AG08396 (cell line): ENCODE data around the gene CES4A.
A peak's percentile ranks its signal among the peaks of the same experiment; 100 is the strongest.
"Not testable (repeated sequence)": the region's sequence is repeated elsewhere in the genome, so short reads cannot be mapped to it uniquely, and the experiment has no call there.

Experiments used
- DNase-seq: peaks from one replicate; pipeline ENCODE4 v3.0.0; 2012; ENCODE audit warnings: low spot score, mixed read lengths

Gene CES4A

DNA sequence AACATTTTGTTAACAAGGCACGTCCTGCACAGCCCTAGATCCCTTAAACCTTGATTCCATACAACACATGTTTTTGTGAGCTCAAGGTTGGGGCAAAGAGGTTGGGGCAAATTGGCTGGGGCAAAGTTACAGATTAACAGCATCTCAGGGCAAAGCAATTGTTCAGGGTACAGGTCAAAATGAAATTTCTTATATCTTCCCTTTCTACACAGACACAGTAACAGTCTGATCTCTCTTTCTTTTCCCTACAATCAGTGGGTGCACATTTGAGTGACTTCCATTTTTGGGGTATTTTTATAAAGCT, 32.3 kb upstream of the CES4A start:
- not testable (repeated sequence) for DNase-seq

DNA sequence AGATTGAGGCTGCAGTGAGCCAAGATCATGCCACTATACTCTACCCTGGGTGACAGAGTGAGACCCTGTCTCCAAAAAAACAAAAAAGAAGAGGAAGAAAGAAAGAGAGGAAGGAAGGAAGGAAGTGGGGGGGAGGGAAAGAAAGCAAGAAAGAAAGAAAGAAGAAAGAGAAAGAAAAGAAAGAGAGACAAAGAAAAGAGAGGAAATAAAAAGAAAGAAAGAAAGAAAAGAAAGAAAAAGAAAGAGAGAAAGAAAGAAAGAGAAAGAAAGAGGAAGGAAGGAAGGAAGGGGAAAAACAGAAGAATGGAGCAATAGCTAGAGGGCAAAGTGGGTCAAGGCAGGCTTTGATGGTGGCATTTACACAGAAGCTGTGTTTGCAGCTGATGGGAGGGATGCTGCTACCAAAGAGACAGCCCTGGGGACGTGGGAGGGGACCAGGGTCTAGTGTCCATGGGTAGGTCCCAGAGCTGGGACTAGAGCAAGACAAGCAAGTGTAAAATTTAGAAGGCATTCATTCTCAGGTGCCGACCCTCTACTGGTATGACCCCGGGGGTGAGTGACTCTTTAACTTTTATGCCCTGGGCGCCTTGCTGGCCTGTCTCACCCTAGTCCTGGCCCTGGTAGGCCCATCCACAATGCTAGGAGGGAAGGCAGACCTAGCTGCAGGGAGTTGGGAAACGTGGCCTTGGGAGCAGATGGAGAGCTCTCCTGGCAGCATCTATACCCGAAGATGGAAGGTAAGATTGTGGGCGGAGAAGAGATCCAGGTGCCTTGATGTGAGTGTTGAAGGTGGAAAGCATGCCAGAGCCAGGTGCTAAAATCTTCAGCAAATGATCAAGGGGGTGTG, 29.3 kb upstream of the CES4A start:
- DNase-seq, result no peak

DNA sequence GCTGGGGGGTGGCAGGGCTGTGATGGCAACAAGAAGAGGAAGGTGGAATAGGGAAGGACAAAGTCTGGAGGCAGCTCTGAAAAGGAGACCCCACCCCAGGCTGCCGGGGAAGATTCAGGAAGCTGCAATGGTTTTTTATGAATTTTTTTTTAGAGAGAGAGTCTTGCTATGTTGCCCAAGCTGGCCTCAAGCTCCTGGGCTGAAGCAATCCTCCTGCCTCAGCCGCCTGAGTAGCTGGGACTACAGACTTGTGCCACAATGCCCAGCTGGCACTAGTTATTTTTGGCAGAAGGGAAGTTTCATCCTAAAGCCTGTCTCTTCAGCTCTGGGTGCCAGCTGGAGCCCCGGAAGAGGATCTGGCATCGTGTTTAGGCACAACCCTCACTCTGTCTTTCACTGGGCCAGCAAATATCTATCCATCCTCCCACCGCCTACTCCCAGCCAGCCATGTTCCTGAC, 28.7 kb upstream of the CES4A start:
- no peak for DNase-seq

DNA sequence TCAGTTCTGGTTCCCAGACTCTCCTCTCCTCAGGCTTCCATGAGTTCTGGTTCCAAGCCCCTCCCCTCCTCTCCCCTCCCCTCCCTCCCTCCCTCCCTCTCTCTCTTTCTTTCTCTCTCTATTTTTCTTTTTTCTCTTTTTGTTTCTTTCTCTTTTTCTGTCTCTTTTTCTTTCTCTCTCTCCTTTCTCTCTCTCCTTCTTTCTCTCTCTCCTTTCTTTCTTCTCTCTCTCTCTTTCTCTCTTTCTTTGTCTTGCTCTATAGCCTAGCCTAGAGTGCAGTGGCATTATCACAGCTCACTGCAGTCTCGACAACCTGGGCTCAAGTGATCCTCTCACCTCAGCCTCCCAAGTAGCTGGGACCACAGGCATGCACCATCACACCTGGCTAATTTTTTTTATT, 28.1 kb upstream of the CES4A start:
- no peak for DNase-seq

DNA sequence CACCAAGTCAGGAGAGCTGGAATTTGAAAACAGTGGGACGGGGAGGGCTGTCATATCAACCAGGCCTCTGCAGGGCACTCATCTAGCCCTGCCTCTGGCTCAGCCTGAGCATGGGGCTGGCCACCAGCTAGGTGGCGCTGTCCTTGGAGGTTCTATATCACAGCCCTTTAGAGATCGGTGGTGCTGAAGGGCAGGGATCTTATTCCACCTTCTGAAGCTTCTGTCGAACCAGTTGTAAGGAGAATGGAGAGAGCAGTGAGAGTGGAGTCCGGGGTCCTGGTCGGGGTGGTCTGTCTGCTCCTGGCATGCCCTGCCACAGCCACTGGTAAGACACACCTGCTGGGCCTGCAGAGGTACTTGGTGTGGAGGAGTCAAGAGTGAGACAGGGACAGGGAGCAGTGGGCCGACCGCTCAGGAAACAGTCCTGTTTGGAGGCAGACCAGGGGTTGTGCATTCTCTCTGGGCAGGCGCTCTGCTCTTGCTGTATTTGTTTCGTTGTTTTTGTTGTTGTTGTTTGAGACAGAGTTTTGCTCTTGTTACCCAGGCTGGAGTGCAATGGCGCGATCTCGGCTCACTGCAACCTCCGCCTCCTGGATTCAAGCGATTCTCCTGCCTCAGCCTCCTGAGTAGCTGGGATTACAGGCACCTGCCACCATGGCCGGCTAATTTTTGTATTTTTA, 27.2 kb upstream of the CES4A start, which contains the start of gene CES3:
CES3 (plus strand) TSS at position 202 of the 680 bp plus-strand sequence; CDS start at position 244, 42 bp downstream.
- peak; percentile 77 for DNase-seq

DNA sequence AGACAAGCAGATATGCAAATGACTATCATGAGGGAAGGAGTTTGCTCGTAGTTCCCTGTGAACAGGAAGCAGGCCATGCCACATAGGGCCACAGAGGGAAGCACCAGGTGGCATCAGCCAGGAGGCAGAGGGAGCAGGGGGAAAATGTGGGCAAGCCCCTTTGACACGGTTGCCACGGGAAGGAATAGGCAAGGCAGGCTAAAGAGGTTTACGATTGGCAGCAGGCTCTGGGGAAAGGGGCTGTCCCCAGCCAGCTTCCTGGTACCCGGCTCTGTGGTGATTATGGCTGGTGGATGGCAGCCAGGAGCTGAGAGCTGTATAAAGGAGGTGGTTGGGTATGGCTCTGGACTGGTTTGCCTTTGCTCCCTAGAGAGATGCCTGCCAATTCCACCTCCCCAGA, 26.5 kb upstream of the CES4A start:
- DNase-seq, result no peak

DNA sequence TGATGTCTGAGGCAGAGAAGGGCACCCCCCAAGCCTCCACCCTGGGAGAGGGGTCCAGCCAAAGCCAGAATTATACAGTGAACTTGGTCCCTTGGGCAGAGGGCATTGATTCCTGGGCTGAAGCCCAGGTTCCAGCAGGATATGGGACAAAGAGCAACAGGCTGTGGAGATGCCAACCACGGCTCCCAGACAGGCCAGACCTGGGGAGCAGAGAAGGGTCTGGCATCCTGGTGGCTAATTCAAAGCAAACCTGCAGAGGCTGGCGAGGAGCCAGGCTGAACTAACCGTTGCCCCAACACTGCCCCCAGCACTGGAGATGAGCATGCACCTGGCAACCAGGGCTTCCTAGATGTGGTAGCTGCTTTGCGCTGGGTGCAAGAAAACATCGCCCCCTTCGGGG, 24.3 kb upstream of the CES4A start:
- DNase-seq, result no peak

DNA sequence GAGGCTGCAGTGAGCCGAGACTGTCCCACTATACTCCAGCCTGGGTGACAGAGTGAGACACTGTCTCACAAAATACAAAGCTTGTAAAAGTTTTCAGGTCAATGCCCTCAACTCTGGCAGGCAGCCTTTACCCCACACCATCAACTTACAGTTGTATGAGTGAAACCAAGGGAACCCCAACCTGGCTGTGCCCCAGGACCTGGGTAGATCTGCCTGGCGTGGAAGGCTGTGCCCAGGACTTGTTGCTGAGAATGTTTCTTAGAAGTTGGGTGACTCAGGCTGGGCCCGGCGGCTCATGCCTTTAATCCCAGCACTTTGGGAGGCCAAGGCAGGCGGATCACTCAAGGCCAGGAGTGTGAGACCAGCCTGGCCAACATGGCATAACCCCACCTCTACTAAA, 19.5 kb upstream of the CES4A start:
- no peak for DNase-seq

DNA sequence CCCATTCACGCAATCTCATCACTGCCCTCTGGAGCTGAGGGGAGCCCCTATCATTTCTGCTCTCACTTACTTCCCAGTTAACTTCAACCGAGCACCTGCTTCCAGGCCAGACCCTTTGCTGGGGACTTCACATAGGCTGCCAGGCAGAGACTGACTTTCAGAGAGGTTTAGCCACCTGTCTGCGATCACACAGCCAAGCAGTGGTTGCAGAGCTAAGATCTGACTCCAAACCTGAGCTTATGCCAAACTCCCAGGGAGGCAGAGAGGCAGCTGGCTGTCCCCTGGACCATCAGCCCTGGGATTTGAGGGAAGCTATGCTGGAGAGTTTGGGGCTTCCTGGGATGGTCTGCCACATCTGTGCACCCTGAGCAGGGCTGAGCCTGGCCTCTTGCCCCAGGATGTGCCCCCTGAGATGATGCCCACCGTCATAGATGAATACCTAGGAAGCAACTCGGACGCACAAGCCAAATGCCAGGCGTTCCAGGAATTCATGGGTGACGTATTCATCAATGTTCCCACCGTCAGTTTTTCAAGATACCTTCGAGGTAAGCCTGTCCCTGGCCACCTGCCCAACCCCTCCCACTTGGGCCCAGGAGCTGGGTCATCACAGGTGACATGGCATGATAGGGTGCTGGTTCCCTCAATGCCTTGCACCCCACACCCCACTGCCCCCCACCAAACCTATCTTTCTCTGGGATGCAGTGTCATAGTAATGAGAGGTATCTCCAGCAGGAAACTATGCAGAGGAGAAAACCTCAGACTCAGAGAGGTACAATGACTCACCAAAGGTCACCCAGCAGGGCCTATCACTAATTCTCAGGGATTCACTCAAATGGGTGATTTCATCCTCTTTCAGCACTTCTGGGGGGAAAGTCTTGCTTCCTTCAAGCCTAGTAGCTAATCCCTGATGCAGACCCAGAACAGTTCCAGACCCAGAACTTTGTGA, 17.3 kb upstream of the CES4A start:
- peak; percentile 70 for DNase-seq

DNA sequence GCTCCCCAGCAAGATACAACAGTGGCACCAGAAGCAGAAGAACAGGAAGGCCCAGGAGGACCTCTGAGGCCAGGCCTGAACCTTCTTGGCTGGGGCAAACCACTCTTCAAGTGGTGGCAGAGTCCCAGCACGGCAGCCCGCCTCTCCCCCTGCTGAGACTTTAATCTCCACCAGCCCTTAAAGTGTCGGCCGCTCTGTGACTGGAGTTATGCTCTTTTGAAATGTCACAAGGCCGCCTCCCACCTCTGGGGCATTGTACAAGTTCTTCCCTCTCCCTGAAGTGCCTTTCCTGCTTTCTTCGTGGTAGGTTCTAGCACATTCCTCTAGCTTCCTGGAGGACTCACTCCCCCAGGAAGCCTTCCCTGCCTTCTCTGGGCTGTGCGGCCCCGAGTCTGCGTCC, 15.4 kb upstream of the CES4A start:
- DNase-seq, result no peak

DNA sequence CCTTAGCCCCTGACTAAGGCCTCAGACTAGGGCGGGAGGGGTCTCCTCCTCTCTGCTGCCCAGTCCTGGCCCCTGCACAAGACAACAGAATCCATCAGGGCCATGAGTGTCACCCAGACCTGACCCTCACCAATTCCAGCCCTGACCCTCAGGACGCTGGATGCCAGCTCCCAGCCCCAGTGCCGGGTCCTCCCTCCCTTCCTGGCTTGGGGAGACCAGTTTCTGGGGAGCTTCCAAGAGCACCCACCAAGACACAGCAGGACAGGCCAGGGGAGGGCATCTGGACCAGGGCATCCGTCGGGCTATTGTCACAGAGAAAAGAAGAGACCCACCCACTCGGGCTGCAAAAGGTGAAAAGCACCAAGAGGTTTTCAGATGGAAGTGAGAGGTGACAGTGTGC, 14.7 kb upstream of the CES4A start:
- no peak for DNase-seq

DNA sequence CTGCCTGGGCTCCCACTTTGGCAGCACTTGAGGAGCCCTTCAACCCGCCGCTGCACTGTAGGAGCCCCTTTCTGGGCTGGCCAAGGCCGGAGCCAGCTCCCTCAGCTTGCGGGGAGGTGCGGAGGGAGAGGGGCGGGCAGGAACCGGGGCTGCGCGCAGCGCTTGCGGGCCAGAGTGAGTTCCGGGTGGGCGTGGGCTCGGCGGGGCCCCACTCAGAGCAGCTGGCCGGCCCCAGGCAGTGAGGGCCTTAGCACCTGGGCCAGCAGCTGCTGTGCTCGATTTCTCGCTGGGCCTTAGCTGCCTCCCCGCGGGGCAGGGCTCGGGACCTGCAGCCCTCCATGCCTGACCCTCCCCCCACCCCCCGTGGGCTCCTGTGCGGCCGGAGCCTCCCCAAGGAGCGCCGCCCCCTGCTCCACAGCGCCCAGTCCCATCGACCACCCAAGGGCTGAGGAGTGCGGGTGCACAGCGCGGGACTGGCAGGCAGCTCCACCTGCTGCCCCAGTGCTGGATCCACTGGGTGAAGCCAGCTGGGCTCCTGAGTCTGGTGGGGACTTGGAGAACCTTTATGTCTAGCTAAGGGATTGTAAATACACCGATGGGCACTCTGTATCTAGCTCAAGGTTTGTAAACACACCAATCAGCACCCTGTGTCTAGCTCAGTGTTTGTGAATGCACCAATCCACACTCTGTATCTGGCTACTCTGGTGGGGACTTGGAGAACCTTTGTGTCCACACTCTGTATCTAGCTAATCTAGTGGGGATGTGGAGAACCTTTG, 14.0 kb upstream of the CES4A start:
- DNase-seq, result not testable (repeated sequence)

DNA sequence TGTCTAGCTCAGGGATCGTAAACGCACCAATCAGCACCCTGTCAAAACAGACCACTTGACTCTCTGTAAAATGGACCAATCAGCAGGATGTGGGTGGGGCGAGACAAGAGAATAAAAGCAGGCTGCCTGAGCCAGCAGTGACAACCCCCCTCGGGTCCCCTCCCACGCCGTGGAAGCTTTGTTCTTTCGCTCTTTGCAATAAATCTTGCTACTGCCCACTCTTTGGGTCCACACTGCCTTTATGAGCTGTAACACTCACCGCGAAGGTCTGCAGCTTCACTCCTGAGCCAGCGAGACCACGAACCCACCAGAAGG, 13.5 kb upstream of the CES4A start:
- DNase-seq, result not testable (repeated sequence)

DNA sequence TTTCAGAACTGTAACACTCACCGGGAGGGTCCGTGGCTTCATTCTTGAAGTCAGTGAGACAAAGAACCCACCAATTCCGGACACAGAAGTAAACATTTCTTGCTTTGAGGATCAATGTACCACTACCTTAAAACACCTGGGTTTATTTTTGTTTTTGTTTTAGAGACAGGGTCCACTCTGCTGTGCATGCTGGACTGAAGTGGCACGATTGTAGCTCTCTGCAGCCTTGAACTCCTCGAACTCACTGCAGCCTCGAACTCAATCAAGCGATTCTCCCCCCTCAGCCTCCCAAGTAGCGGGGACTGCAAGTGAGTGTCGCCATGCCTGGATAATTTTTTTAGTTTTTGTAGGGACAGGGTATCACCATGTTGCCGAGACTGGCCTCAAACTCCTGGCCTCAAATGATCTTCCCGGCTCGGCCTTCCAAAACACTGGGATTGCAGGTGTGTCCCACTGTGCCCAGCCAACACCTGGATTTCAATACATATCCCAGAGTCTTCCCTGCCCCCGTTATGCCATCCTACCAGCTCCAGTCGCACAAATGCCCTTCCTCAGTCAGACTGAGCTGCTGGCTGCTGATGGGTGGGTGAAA, 13.0 kb upstream of the CES4A start:
- DNase-seq, result no peak

DNA sequence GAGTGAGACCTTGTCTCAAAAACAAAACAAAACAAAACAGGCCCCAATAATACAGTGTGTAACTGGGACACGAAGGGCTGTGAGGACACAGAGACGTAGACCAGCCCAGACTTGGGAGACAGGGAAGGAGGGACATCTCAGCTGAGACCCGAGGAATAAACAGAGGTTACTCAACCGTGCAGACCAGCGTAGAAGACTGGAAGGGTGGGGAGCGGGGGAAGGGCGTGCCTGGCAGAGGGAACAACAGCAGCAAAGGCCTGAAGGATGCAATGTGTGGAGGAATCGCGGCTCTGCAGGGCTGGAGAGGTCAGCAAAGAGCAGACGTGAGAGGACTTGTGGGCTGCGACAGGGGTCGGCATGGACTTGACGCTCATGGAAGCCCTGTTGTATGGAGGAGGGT, 11.6 kb upstream of the CES4A start:
- DNase-seq, result no peak

DNA sequence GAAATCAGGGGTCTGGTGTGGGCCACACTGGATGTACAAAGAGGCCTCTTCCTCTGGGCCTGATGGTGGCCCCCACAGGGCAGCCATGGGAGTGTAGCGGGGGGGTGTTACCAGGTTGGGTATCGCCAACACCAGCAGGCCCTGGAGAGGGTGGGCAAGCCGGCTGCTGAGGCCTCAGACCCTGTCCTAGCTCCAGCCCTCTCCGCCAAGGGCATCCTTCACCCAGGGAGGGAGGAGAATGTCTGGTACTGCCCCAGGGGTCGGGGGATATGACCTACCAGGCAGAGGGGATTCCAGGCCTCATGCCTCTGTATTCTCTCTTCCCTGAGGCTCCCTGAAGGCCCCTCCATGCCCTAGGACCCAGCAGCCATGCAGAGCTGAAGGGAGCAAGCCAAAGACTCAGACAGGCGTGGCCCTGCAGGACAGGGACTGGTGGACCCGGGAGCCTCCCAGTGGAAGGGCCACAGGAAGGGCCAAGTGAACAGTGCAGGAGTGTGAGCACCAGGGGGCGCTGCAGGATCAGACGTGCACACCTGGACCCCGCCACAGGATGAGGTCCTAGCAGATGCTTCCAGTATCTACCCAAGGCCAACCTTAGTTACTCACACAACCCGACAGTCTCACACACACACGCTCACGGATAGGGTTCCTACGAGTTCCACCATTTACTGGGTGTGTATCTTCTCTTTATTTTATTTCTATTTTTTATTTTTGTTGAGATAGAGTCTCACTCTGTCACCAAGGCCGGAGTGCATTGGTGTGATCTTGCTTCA, 10.9 kb upstream of the CES4A start:
- peak; percentile 88 for DNase-seq

DNA sequence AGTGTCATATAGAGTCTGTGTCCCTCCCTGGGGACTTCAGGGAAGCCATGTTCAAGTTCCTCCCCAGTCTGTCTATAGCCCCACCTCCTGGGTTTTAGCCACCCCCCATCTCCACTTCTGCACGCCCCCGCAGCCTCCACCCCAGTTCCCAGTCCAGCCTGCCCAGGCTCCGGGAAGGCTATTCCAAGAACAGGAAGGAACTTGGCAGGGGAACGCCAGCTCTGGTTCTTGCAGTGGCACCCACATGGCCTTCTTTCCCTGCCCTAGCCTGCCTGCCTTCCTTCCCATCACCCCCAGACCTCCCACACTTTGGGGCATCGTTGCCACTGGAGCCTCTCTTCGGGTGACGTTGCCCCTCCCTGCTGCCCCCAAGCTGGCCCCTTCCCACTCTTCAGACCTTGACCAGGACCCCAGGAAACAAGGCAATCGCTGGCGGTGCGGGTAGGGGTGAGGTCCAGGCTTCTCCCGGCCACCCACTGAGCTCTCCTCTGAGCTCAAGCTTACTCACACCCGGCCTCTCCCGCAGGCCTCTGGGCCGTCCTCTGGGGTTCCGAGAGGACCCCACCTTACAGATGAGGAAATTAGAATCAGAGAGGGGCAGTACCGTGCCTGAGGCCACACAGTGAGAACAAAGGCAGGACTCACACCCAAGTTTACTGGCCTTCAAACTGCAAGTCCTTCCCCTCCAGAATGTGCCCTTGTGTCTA, 9.2 kb upstream of the CES4A start:
- no peak for DNase-seq

DNA sequence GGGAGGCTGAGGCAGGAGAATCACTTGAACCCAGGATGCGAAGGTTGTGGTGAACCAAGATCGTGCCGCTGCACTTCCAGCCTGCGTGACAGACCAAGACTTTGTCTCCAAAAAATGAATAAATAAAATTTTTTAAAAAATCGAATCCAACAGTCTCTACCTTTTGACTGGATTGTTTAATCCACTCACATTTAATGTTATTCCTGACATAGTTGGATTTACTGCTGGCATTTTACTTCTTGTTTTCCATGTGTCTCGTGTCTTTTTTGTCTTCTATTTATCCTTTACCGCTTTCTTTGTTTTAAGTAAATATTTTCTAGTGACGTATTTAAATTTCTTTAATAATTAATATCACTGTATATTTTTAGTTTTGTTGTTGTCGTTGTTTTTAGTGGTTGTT, 5.4 kb upstream of the CES4A start:
- no peak for DNase-seq

DNA sequence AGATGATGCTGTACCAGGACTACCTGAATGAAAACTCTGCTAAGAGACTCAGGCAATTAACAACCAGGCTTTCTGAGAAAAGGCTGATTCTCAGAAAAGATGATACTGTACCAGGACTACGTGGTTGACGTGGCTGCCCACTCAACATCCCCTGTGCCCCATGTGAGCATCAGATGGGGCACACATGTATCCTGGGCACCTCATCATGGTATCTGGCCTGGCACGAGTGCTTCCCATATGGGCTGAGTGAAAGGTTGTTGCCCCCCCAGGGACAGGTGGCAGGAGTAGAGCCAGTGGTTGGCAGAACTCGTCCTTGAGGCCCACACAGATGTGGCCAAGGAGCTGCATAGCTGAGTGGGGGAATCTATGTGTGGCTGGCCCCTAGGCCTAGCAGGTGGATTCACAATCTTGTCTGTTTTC, 3.5 kb upstream of the CES4A start:
- DNase-seq, result no peak

DNA sequence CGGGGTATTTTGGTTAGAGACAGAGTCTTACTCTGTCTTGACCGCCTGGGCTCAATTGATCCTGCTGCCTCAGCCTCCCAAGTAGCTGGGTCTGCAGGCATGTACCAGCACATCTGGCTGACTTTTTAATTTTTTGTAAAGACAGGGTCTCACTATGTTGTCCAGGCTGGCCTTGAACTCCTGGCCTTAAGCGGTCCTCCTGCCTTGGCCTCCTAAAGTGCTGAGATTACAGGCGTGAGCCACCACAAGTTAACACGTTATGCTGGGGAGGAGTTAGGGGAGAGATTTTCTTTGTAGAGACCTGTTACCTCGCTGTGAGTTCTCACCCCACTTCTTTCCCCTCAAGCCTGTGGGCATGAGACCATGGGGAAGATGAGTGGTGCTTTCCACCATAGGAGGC, 1.8 kb upstream of the CES4A start:
- DNase-seq, result no peak
